GM23338 (cell line): ENCODE results near the gene STN1. TPM values are rescaled to one million over a fixed set of nuclear protein-coding genes. Genes with fewer than 3 reads are reported as not detected.

Experiments
- ATAC-seq: fragments of 200-7000 bp; cut with Tn5 transposase; 3 replicates; pipeline ENCODE4 v1.9.1; 2020
- DNase-seq: peaks from one replicate; pipeline ENCODE4 v3.0.0-alpha.2; 2015; ENCODE audit warnings: low spot score
- H2AFZ ChIP-seq: fragments of 200-600 bp; sonication (generic); 2 replicates; pipeline ENCODE4 v1.8.0; 2016; ENCODE audit warnings: antibody characterized with exemption, mild to moderate bottlenecking, moderate library complexity
- H3F3A ChIP-seq: fragments of 200-600 bp; sonication (generic); replicated peaks from 2 replicates; pipeline ENCODE4 v1.8.0; 2017; ENCODE audit warnings: antibody characterized with exemption, mixed run types, low read depth
- H3K27ac ChIP-seq: fragments of 200-600 bp; sonication (generic); 2 replicates; pipeline ENCODE4 v1.6.1; 2016; ENCODE audit warnings: low read depth
- H3K27me3 ChIP-seq: fragments of 200-600 bp; sonication (generic); 2 replicates; pipeline ENCODE4 v1.8.0; 2016; ENCODE audit warnings: mild to moderate bottlenecking, mixed run types, moderate library complexity; ENCODE audit not compliant: insufficient read depth
- H3K36me3 ChIP-seq: fragments of 200-600 bp; sonication (generic); 2 replicates; pipeline ENCODE4 v1.8.0; 2016; ENCODE audit warnings: mild to moderate bottlenecking; ENCODE audit not compliant: insufficient read depth
- H3K4me1 ChIP-seq: fragments of 200-600 bp; sonication (generic); 2 replicates; pipeline ENCODE4 v1.8.0; 2016; ENCODE audit warnings: mild to moderate bottlenecking, moderate library complexity; ENCODE audit not compliant: insufficient read depth
- H3K4me2 ChIP-seq: fragments of 200-600 bp; sonication (generic); 2 replicates; pipeline ENCODE4 v1.7.1; 2017; ENCODE audit warnings: mixed run types
- H3K4me3 ChIP-seq: fragments of 200-600 bp; sonication (generic); 2 replicates; pipeline ENCODE4 v1.6.1; 2016; ENCODE audit warnings: mixed run types
- H3K79me2 ChIP-seq: fragments of 200-600 bp; sonication (generic); replicated peaks from 2 replicates; pipeline ENCODE4 v1.8.0; 2017; ENCODE audit warnings: mild to moderate bottlenecking; ENCODE audit not compliant: insufficient read depth
- H3K9me2 ChIP-seq: fragments of 200-600 bp; sonication (generic); 2 replicates; pipeline ENCODE4 v1.8.0; 2017; ENCODE audit not compliant: insufficient read depth
- H4K20me1 ChIP-seq: fragments of 200-600 bp; sonication (generic); replicated peaks from 2 replicates; pipeline ENCODE4 v1.8.0; 2017; ENCODE audit warnings: mild to moderate bottlenecking; ENCODE audit not compliant: insufficient read depth
- H3K27ac Mint-ChIP-seq: 2 replicates; pipeline ENCODE4 v1.8.0; 2020; ENCODE audit warnings: inconsistent platforms, mild to moderate bottlenecking, moderate library complexity, mixed read lengths
- H3K27me3 Mint-ChIP-seq: 3 replicates; pipeline ENCODE4 v1.8.0; 2022; ENCODE audit warnings: low read depth, mild to moderate bottlenecking, moderate library complexity, mixed read lengths, inconsistent platforms; ENCODE audit not compliant: insufficient read depth, poor library complexity
- H3K36me3 Mint-ChIP-seq: 3 replicates; pipeline ENCODE4 v1.8.0; 2021; ENCODE audit warnings: low read depth, mild to moderate bottlenecking, inconsistent platforms, moderate library complexity, mixed read lengths
- H3K4me1 Mint-ChIP-seq: 3 replicates; pipeline ENCODE4 v1.8.0; 2020; ENCODE audit warnings: mild to moderate bottlenecking, inconsistent platforms, mixed read lengths
- H3K4me3 Mint-ChIP-seq: 3 replicates; pipeline ENCODE4 v1.8.0; 2021; ENCODE audit warnings: moderate library complexity, mild to moderate bottlenecking, inconsistent platforms, mixed read lengths
- H3K9me3 Mint-ChIP-seq: 3 replicates; pipeline ENCODE4 v1.8.0; 2020; ENCODE audit warnings: moderate library complexity, mild to moderate bottlenecking, inconsistent platforms, mixed read lengths
- CTCF ChIP-seq, 2 experiments: fragments of 200-600 bp in 1 of 2; sonication (generic) in 1 of 2; conservative IDR thresholded peaks; 2 replicates each; pipeline versions ENCODE4 v1.5.1 to v1.6.1; 2016 to 2017; ENCODE audit warnings: antibody characterized with exemption in 2 of 2, low read depth in 2 of 2, mild to moderate bottlenecking in 2 of 2, moderate library complexity in 1 of 2
- ETS1 ChIP-seq: IDR thresholded peaks from 2 replicates; pipeline ENCODE4 v1.6.1; 2016; ENCODE audit warnings: antibody characterized with exemption
- EZH2 ChIP-seq: fragments of 200-600 bp; sonication (generic); IDR thresholded peaks from one replicate; pipeline ENCODE4 v1.8.0; 2017; ENCODE audit warnings: antibody characterized with exemption, mild to moderate bottlenecking, low read depth; ENCODE audit not compliant: unreplicated experiment
- EZH2phosphoT487 ChIP-seq: fragments of 200-600 bp; sonication (generic); IDR thresholded peaks from one replicate; pipeline ENCODE4 v1.8.1; 2018; ENCODE audit warnings: antibody characterized with exemption; ENCODE audit not compliant: unreplicated experiment
- NANOG ChIP-seq: IDR thresholded peaks from 2 replicates; pipeline ENCODE4 v1.6.1; 2016; ENCODE audit warnings: antibody characterized with exemption, borderline replicate concordance
- POLR2AphosphoS5 ChIP-seq: IDR thresholded peaks from 2 replicates; pipeline ENCODE4 v1.6.1; 2016; ENCODE audit warnings: antibody characterized with exemption, low read depth
- REST ChIP-seq: IDR thresholded peaks from one replicate; pipeline ENCODE4 v1.6.1; 2018; ENCODE audit warnings: antibody characterized with exemption; ENCODE audit not compliant: unreplicated experiment
- STAT1 ChIP-seq: IDR thresholded peaks from one replicate; pipeline ENCODE4 v1.6.1; 2016; ENCODE audit warnings: antibody characterized with exemption; ENCODE audit not compliant: unreplicated experiment
- ZNF462 ChIP-seq: fragments of 250-450 bp; sonication (Bioruptor Pico); IDR thresholded peaks from 2 replicates; pipeline ENCODE4 v1.5.0; 2020; ENCODE audit warnings: mild to moderate bottlenecking, moderate library complexity
- polyA plus RNA-seq: library from polyadenylated mRNA; unstranded; fragments of >200 nt; fragmentation: Nextera tagmentation; extraction: Ambion mirVana; gene quantifications from 2 replicates; pipeline ENCODE4 v1.2.1, GENCODE V29; 2016
- total RNA-seq: library from RNA; depleted of rRNA; stranded (reverse); fragments of >200 nt; shearing (Covaris generic); gene quantifications from 2 replicates; pipeline ENCODE4 v1.2.3, GENCODE V29; 2014

The STN1 gene
- total and polyA plus RNA-seq, 2 experiments from 2014 or later, result 7.2 to 11.3 TPM

GRCh38 chr10:103932971-103933370, 15.0 kb upstream of the STN1 start:
- TF ChIP-seq POLR2AphosphoS5 (no peak), STAT1 (no peak), EZH2 (no peak), REST (no peak), ETS1 (no peak), ZNF462 (CRISPR knock-in tag) (no peak), NANOG (no peak), EZH2phosphoT487 (no peak), CTCF (conservative IDR thresholded peaks at IDR 0.05; ENCODE audit: low read depth in 2 of 2) (no peak)
- no peak overlapping the region for H3K4me3 ChIP-seq
- H3K27ac Mint-ChIP-seq, result no peak overlapping the region
- H3K4me1 ChIP-seq, result peaks cover 17% of the 10 kb centered on the region
- H3K36me3 ChIP-seq, result no peaks in the 10 kb centered on the region
- H3K27ac ChIP-seq, result no peak overlapping the region
- H4K20me1 ChIP-seq, result no peaks in the 10 kb centered on the region
- no peak overlapping the region for H2AFZ ChIP-seq
- no peaks in the 10 kb centered on the region for H3K9me2 ChIP-seq
- DNase-seq (no peak), ATAC-seq (no peak)
- H3K27me3 ChIP-seq, result no peaks in the 10 kb centered on the region
- H3F3A ChIP-seq, result no peaks in the 10 kb centered on the region
- H3K4me1 Mint-ChIP-seq, result peaks cover 18% of the 10 kb centered on the region
- no peaks in the 10 kb centered on the region for H3K36me3 Mint-ChIP-seq
- no peaks in the 10 kb centered on the region for H3K27me3 Mint-ChIP-seq
- no peak overlapping the region for H3K4me3 Mint-ChIP-seq
- no peaks in the 10 kb centered on the region; the same call in 2 of the 3 replicates for H3K9me3 Mint-ChIP-seq
- H3K4me2 ChIP-seq, result no peak overlapping the region
- no peaks in the 10 kb centered on the region for H3K79me2 ChIP-seq
